ENCODE results near the gene ADGRV1.

DNA sequence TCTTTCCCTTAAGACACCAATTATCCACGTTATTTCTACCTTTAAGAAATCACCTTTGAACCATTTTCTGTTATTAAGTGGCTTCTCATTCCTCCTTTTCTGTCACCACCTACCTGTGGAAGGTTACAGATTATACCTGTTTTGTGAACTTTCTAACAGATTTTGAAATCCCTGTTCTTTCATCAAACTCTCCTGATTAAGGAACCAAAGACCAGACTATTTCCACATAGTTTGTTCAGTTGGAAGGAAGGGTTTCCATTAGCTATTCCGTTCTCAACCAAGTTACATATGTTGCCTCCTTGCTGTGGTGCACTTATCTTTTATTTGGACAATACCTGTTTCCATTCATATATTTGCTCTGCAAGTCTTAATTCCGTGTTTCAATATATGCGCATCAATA lies 343.6 kb downstream of the ADGRV1 start:
- TF ChIP-seq ZNF274 (IDR thresholded peaks at IDR 0.05; ENCODE audit: low read depth, low read length), result no peak
- TF ChIP-seq YY1 (IDR thresholded peaks at IDR 0.05; ENCODE audit: insufficient read depth, insufficient read length), result no peak
- TF ChIP-seq SUZ12 (IDR thresholded peaks at IDR 0.05; ENCODE audit: extremely low read depth, insufficient read depth, insufficient read length), result no peak
